DND-41 (cell line): ENCODE data around the gene DDX1.

Experiments
- EZH2 ChIP-seq: IDR thresholded peaks from 3 replicates; pipeline ENCODE4 v1.6.1; 2012; ENCODE audit warnings: borderline replicate concordance, low read depth, mild to moderate bottlenecking, moderate library complexity, low read length, inconsistent platforms; ENCODE audit not compliant: severe bottlenecking
- TF ChIP-seq, protein P1 (sequence below): IDR thresholded peaks from 2 replicates; pipeline ENCODE4 v1.5.1; 2012; ENCODE audit warnings: borderline replicate concordance, low read length, moderate library complexity, mild to moderate bottlenecking; ENCODE audit not compliant: poor library complexity, severe bottlenecking; ENCODE audit errors: extremely low read depth

DNA sequence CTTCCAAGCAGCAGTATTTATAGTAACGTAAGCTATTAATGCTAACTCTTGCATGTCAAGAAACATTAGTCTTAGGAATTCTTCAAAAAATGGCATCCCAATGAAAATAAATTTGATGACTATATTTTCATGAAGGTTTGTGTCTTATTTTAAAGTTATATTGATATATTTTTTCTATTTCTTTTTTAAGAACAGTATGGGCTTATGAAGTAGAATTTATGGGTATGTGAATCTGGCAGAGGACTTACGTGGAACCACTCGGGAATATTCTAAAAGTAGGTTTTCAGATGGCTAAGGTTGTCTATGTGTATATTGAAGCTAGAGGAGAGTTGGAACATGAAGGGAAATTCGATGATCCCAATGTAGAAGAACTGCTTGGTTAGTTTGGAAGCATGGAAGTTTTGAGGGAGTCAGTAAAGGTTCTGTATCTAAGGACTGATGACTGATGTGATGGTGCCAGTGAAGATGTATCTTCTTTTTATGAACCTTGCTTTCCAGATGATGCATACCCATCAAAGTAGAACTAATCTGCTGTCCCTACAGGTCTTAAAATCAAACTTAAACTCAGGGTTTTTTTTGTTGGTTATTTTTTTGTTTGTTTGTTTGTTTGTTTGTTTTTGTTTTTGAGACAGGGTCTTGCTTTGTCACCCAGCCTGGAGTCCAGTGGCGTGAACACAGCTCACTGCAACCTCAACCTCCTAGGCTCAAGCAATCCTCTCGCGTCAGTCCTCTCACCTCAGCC is 39.5 kb downstream of the DDX1 start:
- TF ChIP-seq, protein P1, sequence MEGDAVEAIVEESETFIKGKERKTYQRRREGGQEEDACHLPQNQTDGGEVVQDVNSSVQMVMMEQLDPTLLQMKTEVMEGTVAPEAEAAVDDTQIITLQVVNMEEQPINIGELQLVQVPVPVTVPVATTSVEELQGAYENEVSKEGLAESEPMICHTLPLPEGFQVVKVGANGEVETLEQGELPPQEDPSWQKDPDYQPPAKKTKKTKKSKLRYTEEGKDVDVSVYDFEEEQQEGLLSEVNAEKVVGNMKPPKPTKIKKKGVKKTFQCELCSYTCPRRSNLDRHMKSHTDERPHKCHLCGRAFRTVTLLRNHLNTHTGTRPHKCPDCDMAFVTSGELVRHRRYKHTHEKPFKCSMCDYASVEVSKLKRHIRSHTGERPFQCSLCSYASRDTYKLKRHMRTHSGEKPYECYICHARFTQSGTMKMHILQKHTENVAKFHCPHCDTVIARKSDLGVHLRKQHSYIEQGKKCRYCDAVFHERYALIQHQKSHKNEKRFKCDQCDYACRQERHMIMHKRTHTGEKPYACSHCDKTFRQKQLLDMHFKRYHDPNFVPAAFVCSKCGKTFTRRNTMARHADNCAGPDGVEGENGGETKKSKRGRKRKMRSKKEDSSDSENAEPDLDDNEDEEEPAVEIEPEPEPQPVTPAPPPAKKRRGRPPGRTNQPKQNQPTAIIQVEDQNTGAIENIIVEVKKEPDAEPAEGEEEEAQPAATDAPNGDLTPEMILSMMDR = no peak
- no peak for TF ChIP-seq EZH2
